OCI-LY1 (cell line): Measurements from ENCODE around the gene BMP7.

Source experiments
- H2AFZ ChIP-seq: fragments of 200-600 bp; sonication (generic), shearing (Covaris generic); 2 replicates; pipeline ENCODE4 v1.6.0; 2014; ENCODE audit warnings: antibody characterized with exemption, mild to moderate bottlenecking, low read length
- H3F3A ChIP-seq: fragments of 200-600 bp; sonication (generic), shearing (Covaris generic); 2 replicates; pipeline ENCODE4 v1.6.0; 2014; ENCODE audit warnings: mild to moderate bottlenecking, antibody characterized with exemption, low read length, moderate library complexity; ENCODE audit not compliant: insufficient read depth
- H3K27ac ChIP-seq: fragments of 200-600 bp; sonication (generic); 2 replicates; pipeline ENCODE4 v1.5.1; 2014; ENCODE audit warnings: low read length, mixed run types, mild to moderate bottlenecking, low read depth; ENCODE audit not compliant: poor library complexity, severe bottlenecking
- H3K27me3 ChIP-seq: fragments of 200-600 bp; sonication (generic); 2 replicates; pipeline ENCODE4 v1.6.0; 2014; ENCODE audit warnings: antibody characterized with exemption, mild to moderate bottlenecking, low read length, moderate library complexity; ENCODE audit not compliant: insufficient read depth
- H3K36me3 ChIP-seq: fragments of 200-600 bp; sonication (generic); 2 replicates; pipeline ENCODE4 v1.6.1; 2014; ENCODE audit warnings: mild to moderate bottlenecking, antibody characterized with exemption, low read length, moderate library complexity, mixed read lengths; ENCODE audit not compliant: insufficient read depth
- H3K4me1 ChIP-seq: fragments of 200-600 bp; sonication (generic); 2 replicates; pipeline ENCODE4 v1.5.1; 2014; ENCODE audit warnings: mild to moderate bottlenecking, low read length, moderate library complexity; ENCODE audit not compliant: insufficient read depth, severe bottlenecking
- H3K4me2 ChIP-seq: fragments of 200-600 bp; sonication (generic), shearing (Covaris generic); 2 replicates; pipeline ENCODE4 v1.6.1; 2014; ENCODE audit warnings: low read length
- H3K4me3 ChIP-seq: fragments of 200-600 bp; sonication (generic); 2 replicates; pipeline ENCODE4 v1.5.1; 2014; ENCODE audit warnings: low read length, low read depth, mild to moderate bottlenecking, mixed read lengths; ENCODE audit not compliant: poor library complexity, severe bottlenecking
- H3K79me2 ChIP-seq: fragments of 200-600 bp; shearing (Covaris generic); 2 replicates; pipeline ENCODE4 v1.6.1; 2016; ENCODE audit warnings: mixed run types, low read length, mixed read lengths; ENCODE audit not compliant: insufficient read depth
- H3K9ac ChIP-seq: fragments of 200-600 bp; sonication (generic), shearing (Covaris generic); 2 replicates; pipeline ENCODE4 v1.6.1; 2014; ENCODE audit warnings: mild to moderate bottlenecking, low read length, mixed read lengths
- H3K9me2 ChIP-seq: fragments of 200-600 bp; sonication (generic), shearing (Covaris generic); 2 replicates; pipeline ENCODE4 v1.6.1; 2014; ENCODE audit warnings: low read depth, mild to moderate bottlenecking, low read length, mixed read lengths
- H3K9me3 ChIP-seq: fragments of 200-600 bp; shearing (Covaris generic); 2 replicates; pipeline ENCODE4 v1.6.1; 2014; ENCODE audit warnings: low read length, mixed read lengths
- H4K20me1 ChIP-seq: fragments of 200-600 bp; sonication (generic), shearing (Covaris generic); 2 replicates; pipeline ENCODE4 v1.6.0; 2016; ENCODE audit warnings: mild to moderate bottlenecking, low read length; ENCODE audit not compliant: insufficient read depth
- EZH2 ChIP-seq: fragments of 200-600 bp; sonication (generic), shearing (Covaris generic); IDR thresholded peaks from 2 replicates; pipeline ENCODE4 v1.8.0; 2017; ENCODE audit warnings: borderline replicate concordance, mixed run types, mild to moderate bottlenecking, antibody characterized with exemption, low read length, moderate library complexity, mixed read lengths
- TF ChIP-seq, protein P1 (sequence below): fragments of 200-600 bp; sonication (generic), shearing (Covaris generic); IDR thresholded peaks from 2 replicates; pipeline ENCODE4 v1.5.1; 2017; ENCODE audit warnings: mild to moderate bottlenecking, antibody characterized with exemption, low read length, moderate library complexity, mixed read lengths

BMP7 gene

DNA sequence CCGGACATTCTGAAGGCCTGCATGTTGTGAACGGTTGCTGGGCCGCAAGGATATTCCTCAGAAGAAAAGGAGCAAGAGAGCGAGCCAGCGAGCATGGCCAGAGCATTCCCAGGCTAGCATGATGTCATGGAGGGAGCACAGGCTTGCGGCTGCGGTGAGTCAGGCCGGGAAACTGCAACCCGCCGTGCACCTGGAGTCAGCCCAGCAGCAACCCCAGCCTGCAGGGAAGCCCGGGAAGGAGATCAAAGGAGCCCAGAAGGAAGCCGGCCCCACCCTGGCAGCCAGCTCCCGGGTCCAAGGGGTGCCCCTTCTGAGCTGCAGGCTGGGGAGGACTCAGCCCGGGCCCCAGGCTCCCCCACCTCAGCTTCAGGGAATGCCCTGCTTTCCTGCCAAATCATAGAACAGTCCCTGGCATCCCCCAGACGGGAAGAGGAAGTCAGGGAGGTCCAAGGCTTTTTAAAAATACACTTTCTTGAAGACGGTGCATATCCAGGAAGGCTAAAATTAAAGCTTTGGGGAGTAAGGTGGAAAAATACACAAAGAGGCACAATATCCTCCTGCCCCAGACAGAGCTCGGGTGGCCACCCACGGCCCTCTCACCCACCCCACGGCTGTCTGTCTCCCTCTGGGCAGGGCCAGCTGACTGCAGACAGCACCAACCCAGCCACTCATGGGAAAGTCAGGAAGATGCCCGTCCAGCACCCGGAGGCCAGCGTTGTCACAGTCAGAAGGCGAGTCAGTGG is 53.7 kb downstream of the BMP7 start:
- H3F3A ChIP-seq, result 0 out of 2 replicates have a peak, but pooled peaks cover 3% of the 10 kb centered on the region
- H3K4me3 ChIP-seq, result no peak overlapping the region
- H3K79me2 ChIP-seq, result peaks cover 25% of the 10 kb centered on the region
- H3K9me3 ChIP-seq, result no peaks in the 10 kb centered on the region
- no peak overlapping the region for H2AFZ ChIP-seq
- no peak for TF ChIP-seq EZH2
- TF ChIP-seq, protein P1, sequence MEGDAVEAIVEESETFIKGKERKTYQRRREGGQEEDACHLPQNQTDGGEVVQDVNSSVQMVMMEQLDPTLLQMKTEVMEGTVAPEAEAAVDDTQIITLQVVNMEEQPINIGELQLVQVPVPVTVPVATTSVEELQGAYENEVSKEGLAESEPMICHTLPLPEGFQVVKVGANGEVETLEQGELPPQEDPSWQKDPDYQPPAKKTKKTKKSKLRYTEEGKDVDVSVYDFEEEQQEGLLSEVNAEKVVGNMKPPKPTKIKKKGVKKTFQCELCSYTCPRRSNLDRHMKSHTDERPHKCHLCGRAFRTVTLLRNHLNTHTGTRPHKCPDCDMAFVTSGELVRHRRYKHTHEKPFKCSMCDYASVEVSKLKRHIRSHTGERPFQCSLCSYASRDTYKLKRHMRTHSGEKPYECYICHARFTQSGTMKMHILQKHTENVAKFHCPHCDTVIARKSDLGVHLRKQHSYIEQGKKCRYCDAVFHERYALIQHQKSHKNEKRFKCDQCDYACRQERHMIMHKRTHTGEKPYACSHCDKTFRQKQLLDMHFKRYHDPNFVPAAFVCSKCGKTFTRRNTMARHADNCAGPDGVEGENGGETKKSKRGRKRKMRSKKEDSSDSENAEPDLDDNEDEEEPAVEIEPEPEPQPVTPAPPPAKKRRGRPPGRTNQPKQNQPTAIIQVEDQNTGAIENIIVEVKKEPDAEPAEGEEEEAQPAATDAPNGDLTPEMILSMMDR, result no peak
- no peak overlapping the region for H3K27ac ChIP-seq
- no peak overlapping the region for H3K4me2 ChIP-seq
- H3K9me2 ChIP-seq, result no peaks in the 10 kb centered on the region
- H3K4me1 ChIP-seq, result peaks cover 20% of the 10 kb centered on the region
- H3K27me3 ChIP-seq, result no peaks in the 10 kb centered on the region
- H4K20me1 ChIP-seq, result no peaks in the 10 kb centered on the region
- H3K9ac ChIP-seq, result no peak overlapping the region
- peaks cover 98% of the 10 kb centered on the region for H3K36me3 ChIP-seq

DNA sequence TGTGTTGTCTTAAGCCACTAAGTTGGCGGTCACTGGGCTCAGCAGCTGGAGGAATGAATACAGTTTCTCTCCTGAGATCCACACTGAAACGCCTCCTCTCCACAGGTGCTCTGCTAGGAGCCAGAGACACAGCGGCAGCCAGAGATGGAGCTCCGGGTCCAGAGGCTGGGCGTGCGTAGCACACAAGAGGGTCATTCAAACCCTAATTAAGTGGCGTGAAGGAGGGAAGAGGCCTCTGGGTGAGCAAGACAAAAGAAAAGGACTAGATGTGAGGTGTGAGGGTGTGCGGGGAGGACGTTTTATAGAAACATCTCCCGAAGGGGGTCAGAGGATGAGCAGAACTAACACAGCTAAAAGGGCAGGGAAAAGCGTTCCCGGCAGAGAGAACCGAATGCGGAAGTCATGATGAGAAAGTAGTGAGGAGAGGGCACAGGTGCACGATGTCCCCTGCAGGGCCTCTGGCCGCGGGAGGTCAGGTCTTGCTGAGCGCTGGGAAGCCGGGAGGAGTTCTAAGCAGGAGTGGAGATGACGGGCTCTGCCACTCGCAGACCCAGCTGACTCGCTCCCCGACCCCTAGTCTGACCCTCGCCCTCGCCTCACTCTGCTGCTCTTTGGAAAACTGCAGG is 54.4 kb downstream of the BMP7 start:
- H3K9me2 ChIP-seq, result no peaks in the 10 kb centered on the region
- H3K4me1 ChIP-seq, result peaks cover 13% of the 10 kb centered on the region
- H3K27ac ChIP-seq, result no peak overlapping the region
- 0 out of 2 replicates have a peak, but pooled peaks cover 3% of the 10 kb centered on the region for H3F3A ChIP-seq
- no peak for TF ChIP-seq EZH2
- TF ChIP-seq, protein P1, result no peak
- H3K4me3 ChIP-seq, result no peak overlapping the region
- no peak overlapping the region for H2AFZ ChIP-seq
- no peaks in the 10 kb centered on the region for H4K20me1 ChIP-seq
- no peaks in the 10 kb centered on the region for H3K9me3 ChIP-seq
- no peak overlapping the region for H3K4me2 ChIP-seq
- H3K79me2 ChIP-seq, result peaks cover 21% of the 10 kb centered on the region
- no peak overlapping the region for H3K9ac ChIP-seq
- H3K27me3 ChIP-seq, result no peaks in the 10 kb centered on the region
- peaks cover 98% of the 10 kb centered on the region for H3K36me3 ChIP-seq

DNA sequence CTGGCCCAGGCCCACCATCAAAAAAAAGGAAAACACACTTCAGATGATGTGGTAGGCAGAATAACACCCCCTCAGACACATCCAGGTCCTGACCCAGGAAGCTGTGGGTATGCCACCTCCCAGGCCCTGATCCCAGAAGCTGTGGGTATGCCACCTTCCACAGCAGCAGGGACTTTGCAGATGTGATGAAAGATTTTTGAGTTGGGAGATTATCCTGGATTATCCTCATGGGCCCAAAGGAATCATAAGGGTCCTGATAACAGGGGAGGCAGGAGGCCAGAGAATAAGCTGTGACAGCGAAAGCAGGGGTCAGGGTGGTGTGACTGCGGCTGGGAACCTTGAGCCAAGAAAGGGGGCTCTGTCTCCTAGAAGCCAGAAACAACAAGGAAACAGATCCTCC is 55.0 kb downstream of the BMP7 start:
- no peaks in the 10 kb centered on the region for H3K9me3 ChIP-seq
- H3F3A ChIP-seq, result 0 out of 2 replicates have a peak, but pooled peaks cover 3% of the 10 kb centered on the region
- no peak for TF ChIP-seq EZH2
- TF ChIP-seq, protein P1, result no peak
- no peak overlapping the region for H2AFZ ChIP-seq
- H3K27me3 ChIP-seq, result no peaks in the 10 kb centered on the region
- H3K27ac ChIP-seq, result no peak overlapping the region
- H3K9ac ChIP-seq, result no peak overlapping the region
- peaks cover 98% of the 10 kb centered on the region for H3K36me3 ChIP-seq
- H3K79me2 ChIP-seq, result peaks cover 26% of the 10 kb centered on the region
- H3K4me1 ChIP-seq, result peaks cover 7% of the 10 kb centered on the region
- H3K4me2 ChIP-seq, result no peak overlapping the region
- H3K4me3 ChIP-seq, result no peak overlapping the region
- H3K9me2 ChIP-seq, result no peaks in the 10 kb centered on the region
- no peaks in the 10 kb centered on the region for H4K20me1 ChIP-seq
